ENCODE measurements around the gene LRSAM1.

DNA sequence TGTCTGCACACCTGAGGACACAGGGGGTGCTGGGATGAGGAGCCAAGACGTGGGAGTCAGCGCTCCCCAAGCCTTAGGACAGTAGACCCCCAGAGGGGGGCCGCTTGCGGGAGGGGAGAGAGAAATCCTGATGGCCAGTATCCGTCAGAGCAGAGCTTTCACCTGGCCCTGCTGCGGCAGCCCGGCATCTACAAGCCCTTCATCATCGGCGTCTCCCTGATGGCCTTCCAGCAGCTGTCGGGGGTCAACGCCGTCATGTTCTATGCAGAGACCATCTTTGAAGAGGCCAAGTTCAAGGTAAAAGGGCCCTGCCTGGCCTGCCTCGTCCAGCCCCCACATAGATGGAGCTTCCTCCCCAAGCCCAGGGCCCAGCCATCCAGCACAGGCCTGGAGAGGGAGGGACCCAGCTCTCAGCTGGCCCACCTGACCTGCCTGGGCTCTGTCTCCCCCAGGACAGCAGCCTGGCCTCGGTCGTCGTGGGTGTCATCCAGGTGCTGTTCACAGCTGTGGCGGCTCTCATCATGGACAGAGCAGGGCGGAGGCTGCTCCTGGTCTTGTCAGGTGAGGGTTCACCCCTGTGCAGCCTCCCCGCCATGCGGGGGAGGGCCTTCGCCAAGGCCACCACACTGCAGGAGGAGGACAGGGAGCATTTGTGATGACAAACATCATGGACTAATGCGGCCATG lies 47.7 kb upstream of the LRSAM1 start:
- TF ChIP-seq, protein P1, sequence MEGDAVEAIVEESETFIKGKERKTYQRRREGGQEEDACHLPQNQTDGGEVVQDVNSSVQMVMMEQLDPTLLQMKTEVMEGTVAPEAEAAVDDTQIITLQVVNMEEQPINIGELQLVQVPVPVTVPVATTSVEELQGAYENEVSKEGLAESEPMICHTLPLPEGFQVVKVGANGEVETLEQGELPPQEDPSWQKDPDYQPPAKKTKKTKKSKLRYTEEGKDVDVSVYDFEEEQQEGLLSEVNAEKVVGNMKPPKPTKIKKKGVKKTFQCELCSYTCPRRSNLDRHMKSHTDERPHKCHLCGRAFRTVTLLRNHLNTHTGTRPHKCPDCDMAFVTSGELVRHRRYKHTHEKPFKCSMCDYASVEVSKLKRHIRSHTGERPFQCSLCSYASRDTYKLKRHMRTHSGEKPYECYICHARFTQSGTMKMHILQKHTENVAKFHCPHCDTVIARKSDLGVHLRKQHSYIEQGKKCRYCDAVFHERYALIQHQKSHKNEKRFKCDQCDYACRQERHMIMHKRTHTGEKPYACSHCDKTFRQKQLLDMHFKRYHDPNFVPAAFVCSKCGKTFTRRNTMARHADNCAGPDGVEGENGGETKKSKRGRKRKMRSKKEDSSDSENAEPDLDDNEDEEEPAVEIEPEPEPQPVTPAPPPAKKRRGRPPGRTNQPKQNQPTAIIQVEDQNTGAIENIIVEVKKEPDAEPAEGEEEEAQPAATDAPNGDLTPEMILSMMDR (IDR thresholded peaks at IDR 0.05), result no peak
- TF ChIP-seq POLR2A (IDR thresholded peaks at IDR 0.05), result no peak
